Measurements from ENCODE around the gene HNRNPA0. TPM values are rescaled to one million over a fixed set of nuclear protein-coding genes. Genes with fewer than 3 reads are reported as not detected.

HNRNPA0 gene
- total RNA-seq, 1 donor from 2014 or later: 57.1 TPM

GRCh38 chr5:137710086-137710485, 44.1 kb downstream of the HNRNPA0 start:
- peaks cover 4% of the 10 kb centered on the region for H3K27me3 Mint-ChIP-seq (ENCODE audit: unreplicated experiment)
- no peaks in the 10 kb centered on the region for H3K9me3 Mint-ChIP-seq (ENCODE audit: unreplicated experiment)
- H3K4me3 Mint-ChIP-seq (ENCODE audit: unreplicated experiment): peak overlapping the region; percentile 19
- TF ChIP-seq CTCF (IDR thresholded peaks at IDR 0.05; ENCODE audit: unreplicated experiment): no peak
- no peak for DNase-seq (ENCODE audit: low spot score)
- peaks cover 18% of the 10 kb centered on the region for H3K4me1 Mint-ChIP-seq (ENCODE audit: unreplicated experiment)
- H3K27ac Mint-ChIP-seq (ENCODE audit: unreplicated experiment): no peak overlapping the region
- H3K36me3 Mint-ChIP-seq (ENCODE audit: low read depth, unreplicated experiment): peaks cover 79% of the 10 kb centered on the region

- H3K4me3 Mint-ChIP-seq (ENCODE audit: unreplicated experiment): peak overlapping the region; percentile 49
- H3K27me3 Mint-ChIP-seq (ENCODE audit: unreplicated experiment): peaks cover 4% of the 10 kb centered on the region
- H3K4me1 Mint-ChIP-seq (ENCODE audit: unreplicated experiment): peaks cover 20% of the 10 kb centered on the region
- H3K36me3 Mint-ChIP-seq (ENCODE audit: low read depth, unreplicated experiment): peaks cover 73% of the 10 kb centered on the region
- no peaks in the 10 kb centered on the region for H3K9me3 Mint-ChIP-seq (ENCODE audit: unreplicated experiment)
- no peak for TF ChIP-seq CTCF (IDR thresholded peaks at IDR 0.05; ENCODE audit: unreplicated experiment)
- DNase-seq (ENCODE audit: low spot score): no peak
- no peak overlapping the region for H3K27ac Mint-ChIP-seq (ENCODE audit: unreplicated experiment)
Measured at GRCh38 chr5:137708796-137709559, 45.2 kb downstream of the HNRNPA0 start.

GRCh38 chr5:137708062-137708461, 46.1 kb downstream of the HNRNPA0 start:
- peaks cover 4% of the 10 kb centered on the region for H3K27me3 Mint-ChIP-seq (ENCODE audit: unreplicated experiment)
- peak overlapping the region; percentile 49 for H3K4me3 Mint-ChIP-seq (ENCODE audit: unreplicated experiment)
- no peak for DNase-seq (ENCODE audit: low spot score)
- peaks cover 20% of the 10 kb centered on the region for H3K4me1 Mint-ChIP-seq (ENCODE audit: unreplicated experiment)
- no peak for TF ChIP-seq CTCF (IDR thresholded peaks at IDR 0.05; ENCODE audit: unreplicated experiment)
- H3K36me3 Mint-ChIP-seq (ENCODE audit: low read depth, unreplicated experiment): peaks cover 76% of the 10 kb centered on the region
- H3K9me3 Mint-ChIP-seq (ENCODE audit: unreplicated experiment): no peaks in the 10 kb centered on the region
- no peak overlapping the region for H3K27ac Mint-ChIP-seq (ENCODE audit: unreplicated experiment)

GRCh38 chr5:137706841-137707240, 47.3 kb downstream of the HNRNPA0 start:
- Mint-ChIP-seq H3K27ac (ENCODE audit: unreplicated experiment) (no peak overlapping the region), H3K9me3 (ENCODE audit: unreplicated experiment) (no peaks in the 10 kb centered on the region), H3K27me3 (ENCODE audit: unreplicated experiment) (peaks cover 4% of the 10 kb centered on the region), H3K4me1 (ENCODE audit: unreplicated experiment) (peaks cover 26% of the 10 kb centered on the region), H3K4me3 (ENCODE audit: unreplicated experiment) (peak overlapping the region; percentile 43), H3K36me3 (ENCODE audit: low read depth, unreplicated experiment) (peaks cover 77% of the 10 kb centered on the region)
- TF ChIP-seq CTCF (IDR thresholded peaks at IDR 0.05; ENCODE audit: unreplicated experiment): no peak
- no peak for DNase-seq (ENCODE audit: low spot score)

- H3K36me3 Mint-ChIP-seq (ENCODE audit: low read depth, unreplicated experiment): peaks cover 73% of the 10 kb centered on the region
- peak overlapping the region; percentile 20 for H3K4me3 Mint-ChIP-seq (ENCODE audit: unreplicated experiment)
- no peak for TF ChIP-seq CTCF (IDR thresholded peaks at IDR 0.05; ENCODE audit: unreplicated experiment)
- H3K9me3 Mint-ChIP-seq (ENCODE audit: unreplicated experiment): no peaks in the 10 kb centered on the region
- no peak overlapping the region for H3K27ac Mint-ChIP-seq (ENCODE audit: unreplicated experiment)
- H3K27me3 Mint-ChIP-seq (ENCODE audit: unreplicated experiment): peaks cover 4% of the 10 kb centered on the region
- no peak for DNase-seq (ENCODE audit: low spot score)
- peaks cover 29% of the 10 kb centered on the region for H3K4me1 Mint-ChIP-seq (ENCODE audit: unreplicated experiment)
Measured at GRCh38 chr5:137705106-137705505, 49.1 kb downstream of the HNRNPA0 start.

Data from endothelial cell (in vitro differentiated cells).